H9 (cell line): ENCODE results near the gene PRDM5. TPM values are rescaled to one million over a fixed set of nuclear protein-coding genes. Genes with fewer than 3 reads are reported as not detected.

ENCODE experiments used
- DNase-seq: peaks from one replicate; pipeline ENCODE4 v3.0.0-alpha.2; 2017
- H2AFZ ChIP-seq: one replicate; pipeline ENCODE4 v1.6.1; 2013; ENCODE audit warnings: mild to moderate bottlenecking, low read length, control low read depth, moderate library complexity
- H2AK5ac ChIP-seq: 2 replicates; pipeline ENCODE4 v1.6.1; 2013; ENCODE audit warnings: low read length, control low read depth, mixed read lengths; ENCODE audit not compliant: insufficient read length
- H2BK120ac ChIP-seq: one replicate; pipeline ENCODE4 v1.6.1; 2013; ENCODE audit warnings: low read depth, mild to moderate bottlenecking, low read length, control low read depth, inconsistent platforms; ENCODE audit not compliant: poor library complexity, severe bottlenecking
- H2BK12ac ChIP-seq: 2 replicates; pipeline ENCODE4 v1.6.1; 2013; ENCODE audit warnings: low read length, control low read depth, mixed read lengths, low read depth; ENCODE audit not compliant: insufficient read length
- H2BK15ac ChIP-seq: 2 replicates; pipeline ENCODE4 v1.6.1; 2013; ENCODE audit warnings: low read depth, low read length, control low read depth
- H2BK20ac ChIP-seq: one replicate; pipeline ENCODE4 v1.6.1; 2013; ENCODE audit warnings: low read depth, mild to moderate bottlenecking, low read length, control low read depth, inconsistent platforms; ENCODE audit not compliant: poor library complexity, severe bottlenecking
- H2BK5ac ChIP-seq: 2 replicates; pipeline ENCODE4 v1.6.1; 2013; ENCODE audit warnings: low read length, control low read depth, mixed read lengths; ENCODE audit not compliant: insufficient read length
- H3K14ac ChIP-seq: 2 replicates; pipeline ENCODE4 v1.6.1; 2013; ENCODE audit warnings: low read length, control low read depth; ENCODE audit not compliant: insufficient read depth
- H3K18ac ChIP-seq: 2 replicates; pipeline ENCODE4 v1.6.1; 2013; ENCODE audit warnings: low read depth, mild to moderate bottlenecking, mixed read lengths, low read length, control low read depth; ENCODE audit not compliant: insufficient read length
- H3K23ac ChIP-seq: 2 replicates; pipeline ENCODE4 v1.6.1; 2013; ENCODE audit warnings: low read length, control low read depth, mixed read lengths, low read depth; ENCODE audit not compliant: insufficient read length
- H3K23me2 ChIP-seq: 2 replicates; pipeline ENCODE4 v1.6.1; 2013; ENCODE audit warnings: low read depth, mild to moderate bottlenecking, mixed read lengths, low read length, control low read depth; ENCODE audit not compliant: insufficient read length, poor library complexity, severe bottlenecking
- H3K27ac ChIP-seq: 2 replicates; pipeline ENCODE4 v1.5.1; 2013; ENCODE audit warnings: low read length, control low read depth, mixed read lengths, low read depth; ENCODE audit not compliant: insufficient read length
- H3K27me3 ChIP-seq: 2 replicates; pipeline ENCODE4 v1.6.1; 2013; ENCODE audit warnings: low read length, control low read depth, inconsistent platforms; ENCODE audit not compliant: insufficient read depth
- H3K4ac ChIP-seq: 2 replicates; pipeline ENCODE4 v1.6.1; 2013; ENCODE audit warnings: low read depth, mild to moderate bottlenecking, control low read depth, inconsistent platforms, low read length, moderate library complexity
- H3K4me1 ChIP-seq: 2 replicates; pipeline ENCODE4 v1.6.1; 2013; ENCODE audit warnings: low read length, control low read depth, inconsistent platforms; ENCODE audit not compliant: insufficient read depth
- H3K4me2 ChIP-seq: 2 replicates; pipeline ENCODE4 v1.6.1; 2013; ENCODE audit warnings: low read length, control low read depth, mixed read lengths; ENCODE audit not compliant: insufficient read length, insufficient read depth
- H3K56ac ChIP-seq: 2 replicates; pipeline ENCODE4 v1.6.1; 2013; ENCODE audit warnings: low read depth, mild to moderate bottlenecking, mixed read lengths, low read length, control low read depth; ENCODE audit not compliant: insufficient read length
- H3K79me1 ChIP-seq: 2 replicates; pipeline ENCODE4 v1.6.1; 2013; ENCODE audit warnings: low read depth, mild to moderate bottlenecking, moderate library complexity, low read length, control low read depth, inconsistent platforms; ENCODE audit not compliant: insufficient read depth, poor library complexity, severe bottlenecking
- H3K79me2 ChIP-seq: 2 replicates; pipeline ENCODE4 v1.6.1; 2013; ENCODE audit warnings: low read length, control low read depth, inconsistent platforms; ENCODE audit not compliant: insufficient read depth
- H3K9ac ChIP-seq: 2 replicates; pipeline ENCODE4 v1.6.1; 2013; ENCODE audit warnings: low read length, control low read depth, mixed read lengths; ENCODE audit not compliant: insufficient read length; ENCODE audit errors: extremely low read depth
- H3K9me3 ChIP-seq: one replicate; pipeline ENCODE4 v1.6.1; 2013; ENCODE audit warnings: low read depth, low read length, inconsistent platforms; ENCODE audit not compliant: control insufficient read depth
- H3T11ph ChIP-seq: one replicate; pipeline ENCODE4 v1.6.1; 2013; ENCODE audit warnings: mild to moderate bottlenecking, low read length, control low read depth, inconsistent platforms
- H4K20me1 ChIP-seq: one replicate; pipeline ENCODE4 v1.6.1; 2013; ENCODE audit not compliant: control insufficient read depth, insufficient read length, insufficient read depth
- H4K5ac ChIP-seq: 2 replicates; pipeline ENCODE4 v1.6.1; 2013; ENCODE audit warnings: low read depth, mild to moderate bottlenecking, mixed read lengths, low read length, control low read depth; ENCODE audit not compliant: insufficient read length
- H4K8ac ChIP-seq: replicated peaks from 2 replicates; pipeline ENCODE4 v1.6.1; 2013; ENCODE audit warnings: low read length, control low read depth, mixed read lengths, low read depth; ENCODE audit not compliant: insufficient read length
- H4K91ac ChIP-seq: 2 replicates; pipeline ENCODE4 v1.6.1; 2013; ENCODE audit warnings: low read depth, mild to moderate bottlenecking, moderate library complexity, mixed read lengths, low read length, control low read depth; ENCODE audit not compliant: insufficient read length
- H3K27ac Mint-ChIP-seq, 3 experiments: 2 replicates in 2 of 3; 3 replicates in 1 of 3; pipeline ENCODE4 v1.8.0; 2020 to 2021; ENCODE audit warnings: mixed read lengths in 3 of 3, mild to moderate bottlenecking in 1 of 3, moderate library complexity in 1 of 3
- H3K27me3 Mint-ChIP-seq: 2 replicates; pipeline ENCODE4 v1.8.0; 2021; ENCODE audit warnings: low read depth, mild to moderate bottlenecking, moderate library complexity, mixed read lengths
- H3K36me3 Mint-ChIP-seq, 3 experiments: 2 replicates in 2 of 3; 3 replicates in 1 of 3; pipeline ENCODE4 v1.8.0; 2020 to 2021; ENCODE audit warnings: low read depth in 3 of 3, mixed read lengths in 3 of 3; ENCODE audit not compliant: insufficient read depth in 1 of 3
- H3K4me1 Mint-ChIP-seq, 2 experiments: 2 replicates each; pipeline ENCODE4 v1.8.0; 2020; ENCODE audit warnings: mixed read lengths in 2 of 2
- H3K4me3 Mint-ChIP-seq, 2 experiments: 2 replicates in 1 of 2; 3 replicates in 1 of 2; pipeline ENCODE4 v1.8.0; 2020 to 2021; ENCODE audit warnings: mild to moderate bottlenecking in 2 of 2, mixed read lengths in 2 of 2, moderate library complexity in 1 of 2
- H3K9me3 Mint-ChIP-seq, 2 experiments: 2 replicates in 1 of 2; 3 replicates in 1 of 2; pipeline ENCODE4 v1.8.0; 2020; ENCODE audit warnings: mild to moderate bottlenecking in 2 of 2, mixed read lengths in 2 of 2, moderate library complexity in 1 of 2
- WGBS: extraction: QIAGEN DNeasy Blood & Tissue Kit; methylation state at CpG from one replicate; pipeline ENCODE4 v1.1.7; 2013; ENCODE audit warnings: missing lambda C conversion rate, low lambda C conversion rate, mixed read lengths; ENCODE audit not compliant: insufficient read length; ENCODE audit errors: extremely low coverage; 5-methylcytosine and 5-hydroxymethylcytosine counted together
- total RNA-seq: library from RNA; stranded (reverse); gene quantifications from 2 replicates; pipeline ENCODE4 v1.2.1, GENCODE V29; 2021
- TF ChIP-seq, protein P1 (sequence below): fragments of 200-600 bp; sonication (generic); conservative IDR thresholded peaks from 3 replicates; pipeline ENCODE4 v1.8.0; 2021; ENCODE audit warnings: antibody characterized with exemption, mild to moderate bottlenecking

PRDM5 gene
- total RNA-seq, 1 experiment from 2014 or later = 21.7 TPM

DNA sequence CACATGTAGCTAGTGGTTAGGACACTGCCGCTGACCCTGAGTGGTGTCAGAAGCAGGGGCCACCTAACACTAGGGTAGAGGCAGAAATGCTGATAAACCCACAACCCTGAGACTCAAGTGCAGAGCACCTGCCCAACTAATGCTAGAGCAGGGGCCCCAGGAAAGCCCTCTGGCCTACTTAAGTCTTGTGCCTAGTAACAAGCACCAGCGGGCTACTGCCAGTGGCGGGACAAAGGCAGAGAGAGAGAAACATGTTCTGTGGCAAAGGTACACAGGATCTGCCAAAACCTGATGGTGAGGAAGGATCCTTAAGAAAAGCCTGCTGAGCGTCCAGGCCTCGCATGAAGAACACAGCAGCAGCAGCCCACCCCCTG is 172.4 kb downstream of the PRDM5 start:
- Histone ChIP-seq H4K91ac (no peak overlapping the region), H3K79me2 (no peaks in the 10 kb centered on the region), H3K79me1 (no peaks in the 10 kb centered on the region), H2AK5ac (no peak overlapping the region), H4K8ac (no peak overlapping the region), H3K18ac (no peak overlapping the region), H2AFZ (no peak overlapping the region), H3K56ac (no peak overlapping the region), H3K9ac (no peak overlapping the region), H3K4me2 (no peak overlapping the region), H3K9me3 (no peaks in the 10 kb centered on the region), H3K14ac (no peak overlapping the region), H2BK15ac (no peak overlapping the region), H3K4ac (no peak overlapping the region), H2BK120ac (no peak overlapping the region), H2BK5ac (no peak overlapping the region), H3K27me3 (no peaks in the 10 kb centered on the region), H3K27ac (no peak overlapping the region), H3K23me2 (no peaks in the 10 kb centered on the region), H3T11ph (no peak overlapping the region), H2BK20ac (no peak overlapping the region), H4K5ac (no peak overlapping the region), H4K20me1 (no peaks in the 10 kb centered on the region), H3K23ac (no peak overlapping the region), H3K4me1 (no peaks in the 10 kb centered on the region), H2BK12ac (no peak overlapping the region)
- TF ChIP-seq, protein P1, sequence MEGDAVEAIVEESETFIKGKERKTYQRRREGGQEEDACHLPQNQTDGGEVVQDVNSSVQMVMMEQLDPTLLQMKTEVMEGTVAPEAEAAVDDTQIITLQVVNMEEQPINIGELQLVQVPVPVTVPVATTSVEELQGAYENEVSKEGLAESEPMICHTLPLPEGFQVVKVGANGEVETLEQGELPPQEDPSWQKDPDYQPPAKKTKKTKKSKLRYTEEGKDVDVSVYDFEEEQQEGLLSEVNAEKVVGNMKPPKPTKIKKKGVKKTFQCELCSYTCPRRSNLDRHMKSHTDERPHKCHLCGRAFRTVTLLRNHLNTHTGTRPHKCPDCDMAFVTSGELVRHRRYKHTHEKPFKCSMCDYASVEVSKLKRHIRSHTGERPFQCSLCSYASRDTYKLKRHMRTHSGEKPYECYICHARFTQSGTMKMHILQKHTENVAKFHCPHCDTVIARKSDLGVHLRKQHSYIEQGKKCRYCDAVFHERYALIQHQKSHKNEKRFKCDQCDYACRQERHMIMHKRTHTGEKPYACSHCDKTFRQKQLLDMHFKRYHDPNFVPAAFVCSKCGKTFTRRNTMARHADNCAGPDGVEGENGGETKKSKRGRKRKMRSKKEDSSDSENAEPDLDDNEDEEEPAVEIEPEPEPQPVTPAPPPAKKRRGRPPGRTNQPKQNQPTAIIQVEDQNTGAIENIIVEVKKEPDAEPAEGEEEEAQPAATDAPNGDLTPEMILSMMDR = no peak
- WGBS = no CpG with 5 or more reads among the region's 5 CpGs
- no peak for DNase-seq
- H3K27ac Mint-ChIP-seq = no peak overlapping the region
- H3K27me3 Mint-ChIP-seq = no peaks in the 10 kb centered on the region
- peaks cover 4% of the 10 kb centered on the region in 2 experiments for H3K4me1 Mint-ChIP-seq
- H3K9me3 Mint-ChIP-seq = peaks cover 14 to 15% of the 10 kb centered on the region in 2 experiments
- H3K36me3 Mint-ChIP-seq = peaks cover 29 to 38% (median 35%) of the 10 kb centered on the region in 3 experiments
- H3K4me3 Mint-ChIP-seq = no peak overlapping the region
